Fibroblast of skin of scalp (primary cell): Measurements from ENCODE around the gene C2. TPM values are rescaled to one million over a fixed set of nuclear protein-coding genes. Genes with fewer than 3 reads are reported as not detected.
A peak's percentile ranks its signal among the peaks of the same experiment; 100 is the strongest.

Experiments
- DNase-seq: peaks from one replicate; pipeline ENCODE4 v3.0.0-alpha.2; 2013
- polyA plus RNA-seq, 2 experiments: library from polyadenylated mRNA; unstranded; fragments of 120-200 nt; gene quantifications; one replicate each; pipeline ENCODE4 v1.2.1, GENCODE V29; 2013; ENCODE audit not compliant: insufficient read length in 2 of 2

Gene C2
- 0.34 TPM for polyA plus RNA-seq (2013, experiment 1 of 2; ENCODE audit: insufficient read length)
- polyA plus RNA-seq (2013, experiment 2 of 2; ENCODE audit: insufficient read length), result 0.84 TPM

GRCh38 chr6:31927242-31927862 lies at the start of gene C2:
C2 (plus strand) TSS chr6:31927717; CDS start chr6:31927753, 36 bp downstream.
- no peak for DNase-seq

GRCh38 chr6:31878222-31878621 lies 49.3 kb upstream of the C2 start:
- DNase-seq, result no peak

GRCh38 chr6:31878726-31879125 lies 48.8 kb upstream of the C2 start, which contains the start of gene SLC44A4:
SLC44A4 (minus strand) TSS chr6:31878997; CDS start chr6:31878980, 17 bp downstream.
- DNase-seq, result no peak

- DNase-seq, result no peak
Measured at GRCh38 chr6:31879143-31879542, 48.4 kb upstream of the C2 start.

- DNase-seq, result no peak
Measured at GRCh38 chr6:31879901-31880300, 47.6 kb upstream of the C2 start.

- DNase-seq, result no peak
Measured at GRCh38 chr6:31880616-31881015, 46.9 kb upstream of the C2 start.

- DNase-seq, result no peak
Measured at GRCh38 chr6:31881136-31881859, 46.2 kb upstream of the C2 start.

- no peak for DNase-seq
Measured at GRCh38 chr6:31882344-31882743, 45.2 kb upstream of the C2 start.

- no peak for DNase-seq
Measured at GRCh38 chr6:31883676-31884075, 43.8 kb upstream of the C2 start.

- no peak for DNase-seq
Measured at GRCh38 chr6:31884528-31885035, 42.9 kb upstream of the C2 start.

GRCh38 chr6:31886541-31886991 lies 41.0 kb upstream of the C2 start:
- DNase-seq, result no peak

GRCh38 chr6:31887173-31888007 lies 40.1 kb upstream of the C2 start:
- DNase-seq, result no peak

GRCh38 chr6:31888276-31889258 lies 39.0 kb upstream of the C2 start:
- no peak for DNase-seq

- DNase-seq, result no peak
Measured at GRCh38 chr6:31889331-31889972, 38.1 kb upstream of the C2 start.

- no peak for DNase-seq
Measured at GRCh38 chr6:31892821-31893220, 34.7 kb upstream of the C2 start.

GRCh38 chr6:31896493-31896855 lies 31.0 kb upstream of the C2 start:
- DNase-seq, result no peak

GRCh38 chr6:31896856-31897611 lies 30.5 kb upstream of the C2 start:
- no peak for DNase-seq

GRCh38 chr6:31897612-31898382 lies 29.7 kb upstream of the C2 start, which contains the start of gene EHMT2:
EHMT2 (minus strand) TSS chr6:31897698; CDS start chr6:31897677, 21 bp downstream.
- DNase-seq, result peak; percentile 80

- peak; percentile 23 for DNase-seq
Measured at GRCh38 chr6:31898383-31899011, 29.0 kb upstream of the C2 start.
